Thoracic aorta (tissue), 2 donors: ENCODE measurements around the gene ANO4. TPM values are rescaled to one million over a fixed set of nuclear protein-coding genes. Genes with fewer than 3 reads are reported as not detected.
"Not testable (repeated sequence)": the region's sequence is repeated elsewhere in the genome, so short reads cannot be mapped to it uniquely, and the experiment has no call there.

Source experiments
- ATAC-seq: fragments of 150-250 bp; one replicate; pipeline ENCODE4 v1.8.0; 2017; ENCODE audit warnings: low read depth; ENCODE audit not compliant: insufficient number of reproducible peaks, low FRiP score
- DNase-seq: peaks from one replicate; pipeline ENCODE4 v3.0.0-alpha.2; 2020; ENCODE audit warnings: low spot score
- H3K27ac ChIP-seq, 2 donors: fragments of 200-600 bp; sonication (generic); 1 replicate in 1 of 2; 2 replicates in 1 of 2; pipeline ENCODE4 v1.5.1; 2016; ENCODE audit warnings: mild to moderate bottlenecking in 2 of 2, moderate library complexity in 2 of 2
- H3K27me3 ChIP-seq: fragments of 200-600 bp; sonication (generic); replicated peaks from 2 replicates; pipeline ENCODE4 v1.6.0; 2016; ENCODE audit warnings: mild to moderate bottlenecking; ENCODE audit not compliant: insufficient read depth
- H3K36me3 ChIP-seq: fragments of 200-600 bp; sonication (generic); one replicate; pipeline ENCODE4 v1.5.1; 2016
- H3K4me1 ChIP-seq, 2 donors: fragments of 200-600 bp; sonication (generic); 1 replicate in 1 of 2; 2 replicates in 1 of 2; pipeline versions ENCODE4 v1.5.1 to v1.6.0; 2016; ENCODE audit warnings: low read depth in 2 of 2, mild to moderate bottlenecking in 1 of 2; ENCODE audit not compliant: control insufficient read depth in 1 of 2
- H3K4me3 ChIP-seq: fragments of 200-600 bp; sonication (generic); 2 replicates; pipeline ENCODE4 v1.5.1; 2016; ENCODE audit warnings: mild to moderate bottlenecking
- H3K9me3 ChIP-seq: fragments of 200-600 bp; sonication (generic); 2 replicates; pipeline ENCODE4 v1.5.1; 2016
- CTCF ChIP-seq: fragments of 200-600 bp; sonication (generic); IDR thresholded peaks from one replicate; pipeline ENCODE4 v1.5.1; 2019; ENCODE audit warnings: antibody characterized with exemption
- total RNA-seq, 2 donors: library from RNA; depleted of rRNA; stranded (reverse); fragments of >200 nt; gene quantifications; one replicate each; pipeline versions ENCODE4 v1.1.0 to v1.2.3, GENCODE V29; 2016

Gene ANO4
- total RNA-seq, 2 donors from 2014 or later: not detected

GRCh38 chr12:101051151-101051550 lies 256.6 kb downstream of the ANO4 start:
- H3K4me1 ChIP-seq: peaks cover 11 to 29% of the 10 kb centered on the region in 2 donors
- H3K9me3 ChIP-seq: no peaks in the 10 kb centered on the region
- no peak for TF ChIP-seq CTCF
- no peak for DNase-seq
- no peak for ATAC-seq
- H3K27me3 ChIP-seq: no peaks in the 10 kb centered on the region
- H3K36me3 ChIP-seq: no peaks in the 10 kb centered on the region
- no peak overlapping the region for H3K4me3 ChIP-seq
- peak overlapping the region in 1 of 2 donors; percentile 37 for H3K27ac ChIP-seq

- Histone ChIP-seq H3K9me3 (no peaks in the 10 kb centered on the region), H3K27ac (peak overlapping the region; percentile 6 to 37), H3K4me1 (peaks cover 11 to 29% of the 10 kb centered on the region in 2 donors), H3K27me3 (no peaks in the 10 kb centered on the region), H3K4me3 (no peak overlapping the region), H3K36me3 (no peaks in the 10 kb centered on the region)
- no peak for TF ChIP-seq CTCF
- peak; percentile 52 for ATAC-seq
- no peak for DNase-seq
These were observed 257.4 kb downstream of the ANO4 start for GRCh38 chr12:101051901-101052550.

- H3K9me3 ChIP-seq: no peaks in the 10 kb centered on the region
- H3K4me1 ChIP-seq: peaks cover 11 to 29% of the 10 kb centered on the region in 2 donors
- TF ChIP-seq CTCF: no peak
- no peak for DNase-seq
- ATAC-seq: no peak
- H3K27ac ChIP-seq: no peak overlapping the region
- no peaks in the 10 kb centered on the region for H3K27me3 ChIP-seq
- no peak overlapping the region for H3K4me3 ChIP-seq
- H3K36me3 ChIP-seq: no peaks in the 10 kb centered on the region
These were observed 258.6 kb downstream of the ANO4 start for GRCh38 chr12:101053203-101053602.

GRCh38 chr12:101055940-101056339 lies 261.4 kb downstream of the ANO4 start:
- Histone ChIP-seq H3K4me1 (peaks cover 11 to 26% of the 10 kb centered on the region in 2 donors), H3K9me3 (no peaks in the 10 kb centered on the region), H3K27me3 (no peaks in the 10 kb centered on the region), H3K4me3 (no peak overlapping the region), H3K27ac (no peak overlapping the region), H3K36me3 (no peaks in the 10 kb centered on the region)
- DNase-seq (no peak), ATAC-seq (no peak)
- no peak for TF ChIP-seq CTCF

GRCh38 chr12:101062508-101062907 lies 267.9 kb downstream of the ANO4 start:
- ATAC-seq, H3K4me1 ChIP-seq, H3K9me3 ChIP-seq, H3K36me3 ChIP-seq, H3K4me3 ChIP-seq, DNase-seq, H3K27me3 ChIP-seq, H3K27ac ChIP-seq: not testable (repeated sequence)

- Histone ChIP-seq H3K4me3 (no peak overlapping the region), H3K9me3 (no peaks in the 10 kb centered on the region), H3K4me1 (peaks cover 0 to 14% of the 10 kb centered on the region in 2 donors), H3K36me3 (no peaks in the 10 kb centered on the region), H3K27me3 (no peaks in the 10 kb centered on the region), H3K27ac (no peak overlapping the region)
- ATAC-seq (no peak), DNase-seq (no peak)
- TF ChIP-seq CTCF: no peak
These were observed 270.1 kb downstream of the ANO4 start for GRCh38 chr12:101064721-101065120.
